CD8-positive, alpha-beta memory T cell (primary cell): ENCODE results near the gene ZNF429. TPM values are rescaled to one million over a fixed set of nuclear protein-coding genes. Genes with fewer than 3 reads are reported as not detected.
"Not testable (repeated sequence)": the region's sequence is repeated elsewhere in the genome, so short reads cannot be mapped to it uniquely, and the experiment has no call there.

Source experiments
- CTCF ChIA-PET: fragments of 350-600 bp; sonication (Branson Sonifier 250); formaldehyde crosslinking; loops from one replicate; lab custom pipeline; 2021; ENCODE audit warnings: antibody characterized with exemption; lab: Charles Lee
- POLR2A ChIA-PET: fragments of 350-600 bp; sonication (Branson Sonifier 250); formaldehyde crosslinking; loops from one replicate; lab custom pipeline; 2021; ENCODE audit warnings: antibody characterized with exemption; lab: Charles Lee
- DNase-seq, 5 donors: peaks; one replicate each; pipeline versions ENCODE4 v3.0.0 to v3.0.0-alpha.2; 2020 to 2022; ENCODE audit warnings: mixed read lengths in 1 of 5
- H3K27ac ChIP-seq: one replicate; pipeline ENCODE4 v1.7.0; 2013; ENCODE audit warnings: low read depth, mild to moderate bottlenecking, low read length, moderate library complexity
- H3K27me3 ChIP-seq: 2 replicates; pipeline ENCODE4 v1.7.0; 2013; ENCODE audit warnings: low read length, mild to moderate bottlenecking; ENCODE audit not compliant: insufficient read depth, poor library complexity, severe bottlenecking
- H3K36me3 ChIP-seq: 2 replicates; pipeline ENCODE4 v1.7.0; 2013; ENCODE audit warnings: mild to moderate bottlenecking, low read length, moderate library complexity; ENCODE audit not compliant: insufficient read depth
- H3K4me1 ChIP-seq: 2 replicates; pipeline ENCODE4 v1.7.0; 2013; ENCODE audit warnings: mild to moderate bottlenecking, low read length, moderate library complexity; ENCODE audit not compliant: insufficient read depth
- H3K4me3 ChIP-seq: 2 replicates; pipeline ENCODE4 v1.7.0; 2013; ENCODE audit warnings: mild to moderate bottlenecking, low read length
- H3K9me3 ChIP-seq: 2 replicates; pipeline ENCODE4 v1.7.0; 2013; ENCODE audit warnings: mild to moderate bottlenecking, low read length
- H3K27ac Mint-ChIP-seq, 8 donors: one replicate each; pipeline ENCODE4 v1.8.0; 2020 to 2021; ENCODE audit warnings: mixed read lengths in 8 of 8, mild to moderate bottlenecking in 6 of 8, inconsistent platforms in 3 of 8, moderate library complexity in 3 of 8
- H3K27me3 Mint-ChIP-seq, 2 donors: one replicate each; pipeline ENCODE4 v1.8.0; 2020 to 2021; ENCODE audit warnings: mixed read lengths in 2 of 2, mild to moderate bottlenecking in 1 of 2, moderate library complexity in 1 of 2
- H3K36me3 Mint-ChIP-seq, 3 donors: one replicate each; pipeline ENCODE4 v1.8.0; 2020 to 2021; ENCODE audit warnings: mixed read lengths in 3 of 3, inconsistent platforms in 1 of 3, mild to moderate bottlenecking in 1 of 3
- H3K4me1 Mint-ChIP-seq, 3 donors: one replicate each; pipeline ENCODE4 v1.8.0; 2020 to 2021; ENCODE audit warnings: mixed read lengths in 3 of 3, inconsistent platforms in 1 of 3, mild to moderate bottlenecking in 1 of 3
- H3K4me3 Mint-ChIP-seq, 7 donors: one replicate each; pipeline ENCODE4 v1.8.0; 2020 to 2021; ENCODE audit warnings: mixed read lengths in 7 of 7, mild to moderate bottlenecking in 6 of 7, moderate library complexity in 4 of 7, inconsistent platforms in 2 of 7
- H3K9me3 Mint-ChIP-seq, 5 donors: one replicate each; pipeline ENCODE4 v1.8.0; 2020 to 2022; ENCODE audit warnings: mixed read lengths in 5 of 5, mild to moderate bottlenecking in 3 of 5, moderate library complexity in 2 of 5, inconsistent platforms in 1 of 5
- polyA plus RNA-seq: library from polyadenylated mRNA; unstranded; fragments of 300-500 nt; fragmentation: Illumina TruSeq; gene quantifications from one replicate; pipeline ENCODE4 v1.2.3, GENCODE V29; 2021
- total RNA-seq, 2 experiments: library from RNA; stranded (reverse); gene quantifications; one replicate each; pipeline ENCODE4 v1.2.3, GENCODE V29; 2021

Gene ZNF429
- total and polyA plus RNA-seq, 3 experiments from 2014 or later: 8.5 to 34.3 (median 9.0) TPM

- H3K27me3 Mint-ChIP-seq: peaks cover 18 to 23% of the 10 kb centered on the region in 2 donors
- POLR2A ChIA-PET: no interaction called here
- no peak overlapping the region for H3K27ac ChIP-seq
- peaks cover 0 to 7% (median 2%) of the 10 kb centered on the region in 3 donors for H3K4me1 Mint-ChIP-seq
- H3K9me3 ChIP-seq: no peaks in the 10 kb centered on the region
- no peak overlapping the region for H3K27ac Mint-ChIP-seq
- DNase-seq: peak; percentile 21 to 72 (median 58)
- H3K36me3 ChIP-seq: no peaks in the 10 kb centered on the region
- H3K9me3 Mint-ChIP-seq: peaks cover 0 to 2% (median 0%) of the 10 kb centered on the region in 5 donors
- peak overlapping the region in 5 of 7 donors; percentile 40 to 79 (median 51) for H3K4me3 Mint-ChIP-seq
- CTCF ChIA-PET: no interaction called here
- H3K4me1 ChIP-seq: no peaks in the 10 kb centered on the region
- no peaks in the 10 kb centered on the region for H3K27me3 ChIP-seq
- peaks cover 0 to 4% (median 0%) of the 10 kb centered on the region in 3 donors for H3K36me3 Mint-ChIP-seq
- H3K4me3 ChIP-seq: peak overlapping the region; percentile 43
Observed at GRCh38 chr19:21474671-21475181, 30.7 kb upstream of the ZNF429 start.

DNA sequence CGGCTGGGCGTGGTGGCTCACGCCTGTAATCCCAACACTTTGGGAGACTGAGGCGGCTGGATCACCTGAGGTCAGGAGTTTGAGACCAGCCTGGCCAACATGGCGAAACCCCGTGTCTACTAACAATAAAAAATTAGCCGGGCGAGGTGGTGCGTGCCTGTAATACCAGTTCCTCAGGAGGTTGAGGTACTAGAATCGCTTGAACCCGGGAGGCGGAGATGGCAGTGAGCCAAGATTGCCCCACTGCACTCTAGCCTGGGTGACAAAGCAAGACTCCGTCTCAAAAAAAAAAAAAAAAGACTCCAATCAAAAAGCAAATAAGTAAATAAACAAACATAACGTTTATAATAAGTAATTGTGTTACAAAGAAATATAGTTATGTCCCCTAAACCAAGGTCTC lies 23.0 kb upstream of the ZNF429 start:
- H3K36me3 ChIP-seq, H3K36me3 Mint-ChIP-seq, H3K9me3 Mint-ChIP-seq, DNase-seq, H3K27me3 ChIP-seq, H3K27me3 Mint-ChIP-seq, H3K4me3 Mint-ChIP-seq, H3K4me1 ChIP-seq, POLR2A ChIA-PET, H3K27ac ChIP-seq, H3K4me1 Mint-ChIP-seq, H3K27ac Mint-ChIP-seq, H3K9me3 ChIP-seq, H3K4me3 ChIP-seq: not testable (repeated sequence)
- CTCF ChIA-PET: interaction anchor here (1.0 to 2.0 kb wide), 3 partner anchors 273 to 483 kb away, joined by 4 to 12 read pairs (median 5); no protein-coding TSS in a partner anchor

DNA sequence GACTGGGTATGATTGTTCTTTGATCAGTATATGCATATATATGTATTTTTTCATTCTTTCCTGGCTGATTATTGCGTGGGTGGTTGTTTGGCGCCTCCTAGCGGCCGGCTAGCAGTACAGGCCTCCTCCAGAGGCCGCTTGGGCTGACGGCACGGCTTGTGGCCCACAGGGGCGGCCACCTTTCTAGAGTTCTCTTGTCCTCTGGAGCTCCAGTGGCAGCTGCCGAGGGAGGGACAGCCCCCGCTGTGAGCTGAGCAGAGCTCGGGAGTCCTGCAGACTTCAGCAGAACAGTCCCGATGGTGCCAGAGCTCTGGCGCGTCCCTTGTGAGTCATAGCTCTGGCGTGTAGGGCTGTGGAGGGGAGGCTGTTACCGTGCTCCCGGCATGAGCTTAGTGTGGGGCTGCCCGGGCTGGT lies 22.5 kb upstream of the ZNF429 start:
- Mint-ChIP-seq H3K27ac (peak overlapping the region in 1 of 8 donors; percentile 11), H3K27me3 (peaks cover 0 to 2% of the 10 kb centered on the region in 2 donors), H3K36me3 (no peaks in the 10 kb centered on the region), H3K9me3 (peaks cover 0 to 1% (median 0%) of the 10 kb centered on the region in 5 donors), H3K4me1 (peaks cover 0 to 1% (median 0%) of the 10 kb centered on the region in 3 donors), H3K4me3 (no peak overlapping the region)
- no peak overlapping the region for H3K27ac ChIP-seq
- no peaks in the 10 kb centered on the region for H3K27me3 ChIP-seq
- no peaks in the 10 kb centered on the region for H3K36me3 ChIP-seq
- no peaks in the 10 kb centered on the region for H3K4me1 ChIP-seq
- POLR2A ChIA-PET: no interaction called here
- CTCF ChIA-PET: interaction anchor here (0.8 to 2.7 kb wide), 8 partner anchors 12 to 483 kb away, joined by 3 to 15 read pairs (median 4); partner anchors contain the start of gene ZNF429
- no peaks in the 10 kb centered on the region for H3K9me3 ChIP-seq
- peak; percentile 21 to 75 (median 56) for DNase-seq
- no peak overlapping the region for H3K4me3 ChIP-seq

DNA sequence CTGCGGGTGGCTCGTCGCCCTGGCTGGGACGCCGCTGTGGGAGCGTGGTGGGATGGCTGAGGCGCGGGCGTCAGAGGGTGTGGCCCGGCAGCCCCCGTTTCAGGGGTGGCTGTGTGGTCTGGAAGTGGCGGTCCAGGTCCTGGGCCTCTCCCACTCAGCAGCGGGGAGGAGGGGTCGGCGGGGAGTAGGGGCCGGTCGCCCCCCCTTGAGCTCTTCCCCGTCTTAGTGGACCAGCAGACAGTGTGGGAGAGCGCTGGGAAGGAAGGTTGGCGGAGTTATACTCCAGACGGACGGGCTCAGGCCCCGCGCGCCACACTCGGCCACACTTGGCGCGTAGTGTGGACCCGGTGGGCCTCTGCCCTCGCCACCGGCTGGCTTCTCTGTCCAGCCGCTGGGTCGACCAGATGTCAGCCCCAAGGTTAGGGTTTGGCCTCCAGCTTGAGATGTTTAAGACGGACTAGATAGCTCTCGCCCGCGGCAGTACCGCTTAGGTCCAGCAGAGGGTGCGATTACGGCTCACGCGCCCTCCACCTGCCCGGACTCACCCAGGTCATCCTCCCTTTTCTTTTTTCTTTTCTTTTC lies 21.7 kb upstream of the ZNF429 start:
- Mint-ChIP-seq H3K4me1 (peaks cover 0 to 1% (median 0%) of the 10 kb centered on the region in 3 donors), H3K27ac (peak overlapping the region in 1 of 8 donors; percentile 73), H3K4me3 (peak overlapping the region in 2 of 7 donors; percentile 15 to 49), H3K27me3 (peaks cover 0 to 2% of the 10 kb centered on the region in 2 donors), H3K36me3 (no peaks in the 10 kb centered on the region), H3K9me3 (peaks cover 0 to 3% (median 0%) of the 10 kb centered on the region in 5 donors)
- Histone ChIP-seq H3K27me3 (no peaks in the 10 kb centered on the region), H3K27ac (no peak overlapping the region), H3K4me3 (no peak overlapping the region), H3K4me1 (no peaks in the 10 kb centered on the region), H3K36me3 (no peaks in the 10 kb centered on the region), H3K9me3 (no peaks in the 10 kb centered on the region)
- ChIA-PET CTCF (interaction anchor here (0.6 to 2.7 kb wide), 10 partner anchors 11 to 484 kb away, joined by 3 to 15 read pairs (median 4); partner anchors contain the start of gene ZNF429), POLR2A (interaction anchor here (0.6 to 1.3 kb wide), 2 partner anchors 22 to 706 kb away, joined by 5 to 7 read pairs; partner anchors contain the start of gene ZNF429)
- peak in 4 of 5 donors; percentile 37 to 64 (median 48) for DNase-seq

DNA sequence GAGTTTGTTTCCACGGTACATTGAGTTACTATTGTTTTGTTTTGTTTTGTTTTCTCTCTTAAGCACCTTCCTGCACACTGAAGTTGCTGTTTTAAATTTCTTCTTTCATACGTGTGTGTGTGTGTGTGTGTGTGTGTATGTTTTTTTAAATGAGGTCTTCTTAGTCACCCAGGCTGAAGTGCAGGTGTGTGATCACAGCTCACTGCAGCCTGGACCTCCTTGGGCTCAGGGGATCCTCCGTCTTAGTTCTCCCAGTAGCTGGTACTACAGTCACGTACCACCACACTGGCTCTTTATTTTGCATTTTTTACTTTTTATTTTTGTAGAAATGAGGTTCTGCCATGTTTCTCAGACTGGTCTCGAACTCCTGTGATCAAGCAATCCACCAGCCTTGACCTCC lies 20.8 kb upstream of the ZNF429 start:
- Mint-ChIP-seq H3K27me3 (peaks cover 0 to 2% of the 10 kb centered on the region in 2 donors), H3K36me3 (no peaks in the 10 kb centered on the region), H3K9me3 (peaks cover 0 to 4% (median 0%) of the 10 kb centered on the region in 5 donors), H3K4me1 (peaks cover 0 to 1% (median 0%) of the 10 kb centered on the region in 3 donors), H3K27ac (no peak overlapping the region), H3K4me3 (peak overlapping the region in 1 of 7 donors; percentile 30)
- Histone ChIP-seq H3K27me3 (no peaks in the 10 kb centered on the region), H3K36me3 (no peaks in the 10 kb centered on the region), H3K9me3 (no peaks in the 10 kb centered on the region), H3K4me1 (no peaks in the 10 kb centered on the region), H3K4me3 (no peak overlapping the region), H3K27ac (no peak overlapping the region)
- POLR2A ChIA-PET: no interaction called here
- CTCF ChIA-PET: interaction anchor here (1.9 to 2.7 kb wide), 3 partner anchors 10 to 213 kb away, joined by 4 to 15 read pairs (median 8); partner anchors contain the start of gene ZNF429
- no peak for DNase-seq

DNA sequence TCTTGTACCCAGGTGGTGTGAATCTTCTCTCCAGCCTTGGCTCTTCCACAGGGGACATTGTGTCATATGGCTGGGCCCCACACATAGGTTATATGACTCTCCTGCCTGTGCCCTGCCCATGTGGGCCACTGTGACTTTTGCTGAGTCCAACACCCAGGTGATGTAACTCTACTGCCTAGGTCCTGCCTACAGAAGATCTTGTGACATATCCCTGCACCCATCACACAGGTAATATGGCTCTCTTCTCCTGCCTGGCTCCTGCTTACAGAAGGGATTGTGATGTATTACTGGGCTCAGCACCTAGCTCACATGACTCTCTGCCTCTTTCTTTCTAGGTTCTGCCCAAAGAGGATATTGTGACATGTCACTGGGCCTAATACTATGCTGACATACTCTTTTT lies 19.5 kb upstream of the ZNF429 start:
- Mint-ChIP-seq H3K4me3 (no peak overlapping the region), H3K36me3 (peaks cover 0 to 6% (median 1%) of the 10 kb centered on the region in 3 donors), H3K9me3 (peaks cover 0 to 4% (median 0%) of the 10 kb centered on the region in 5 donors), H3K4me1 (peaks cover 0 to 1% (median 0%) of the 10 kb centered on the region in 3 donors), H3K27me3 (peaks cover 0 to 2% of the 10 kb centered on the region in 2 donors), H3K27ac (no peak overlapping the region)
- Histone ChIP-seq H3K4me3 (no peak overlapping the region), H3K4me1 (no peaks in the 10 kb centered on the region), H3K27me3 (no peaks in the 10 kb centered on the region), H3K9me3 (no peaks in the 10 kb centered on the region), H3K27ac (no peak overlapping the region), H3K36me3 (no peaks in the 10 kb centered on the region)
- DNase-seq: no peak
- POLR2A ChIA-PET: no interaction called here
- CTCF ChIA-PET: no interaction called here

DNA sequence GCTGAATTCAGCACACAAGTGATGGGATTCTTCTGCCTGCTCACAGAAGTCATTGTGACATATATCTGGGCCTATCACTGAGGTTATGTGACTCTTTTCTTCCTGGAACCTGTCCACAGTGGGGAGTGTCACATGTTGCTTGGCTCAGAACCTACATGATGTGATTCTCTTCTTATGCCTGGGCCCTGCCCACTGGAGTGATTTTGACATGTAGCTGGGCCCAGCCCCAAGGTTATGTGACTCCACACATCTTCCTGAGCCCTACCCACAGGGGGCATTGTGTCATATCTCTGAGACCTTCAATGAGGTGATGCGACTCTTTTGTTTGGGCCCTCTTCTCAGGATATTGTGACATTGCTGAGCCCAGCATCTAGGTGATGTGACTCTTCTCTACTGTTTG lies 17.4 kb upstream of the ZNF429 start:
- H3K9me3 ChIP-seq: no peaks in the 10 kb centered on the region
- Mint-ChIP-seq H3K36me3 (peaks cover 0 to 7% (median 1%) of the 10 kb centered on the region in 3 donors), H3K4me1 (no peaks in the 10 kb centered on the region), H3K9me3 (peaks cover 0 to 4% (median 0%) of the 10 kb centered on the region in 5 donors), H3K27me3 (peaks cover 0 to 2% of the 10 kb centered on the region in 2 donors), H3K4me3 (no peak overlapping the region), H3K27ac (no peak overlapping the region)
- DNase-seq: no peak
- H3K27me3 ChIP-seq: no peaks in the 10 kb centered on the region
- H3K36me3 ChIP-seq: no peaks in the 10 kb centered on the region
- POLR2A ChIA-PET: no interaction called here
- no peak overlapping the region for H3K4me3 ChIP-seq
- H3K4me1 ChIP-seq: no peaks in the 10 kb centered on the region
- CTCF ChIA-PET: no interaction called here
- H3K27ac ChIP-seq: no peak overlapping the region

- Histone ChIP-seq H3K36me3 (no peaks in the 10 kb centered on the region), H3K4me1 (no peaks in the 10 kb centered on the region), H3K9me3 (no peaks in the 10 kb centered on the region), H3K27me3 (no peaks in the 10 kb centered on the region), H3K4me3 (no peak overlapping the region), H3K27ac (no peak overlapping the region)
- peaks cover 0 to 11% (median 1%) of the 10 kb centered on the region in 3 donors for H3K36me3 Mint-ChIP-seq
- ChIA-PET POLR2A (no interaction called here), CTCF (no interaction called here)
- H3K4me1 Mint-ChIP-seq: no peaks in the 10 kb centered on the region
- H3K9me3 Mint-ChIP-seq: peaks cover 0 to 4% (median 0%) of the 10 kb centered on the region in 5 donors
- no peaks in the 10 kb centered on the region for H3K27me3 Mint-ChIP-seq
- no peak overlapping the region for H3K4me3 Mint-ChIP-seq
- no peak for DNase-seq
- peak overlapping the region in 1 of 8 donors; percentile 24 for H3K27ac Mint-ChIP-seq
Observed at GRCh38 chr19:21491146-21491545, 14.3 kb upstream of the ZNF429 start.
